Activated CD4-positive, alpha-beta T cell treated with anti-CD3 and anti-CD28 coated beads, Interleukin-2, amount 50 U/mL, for 4 hours (primary cell): ENCODE data around the gene ZNF469.

ENCODE experiments used
- DNase-seq, 2 experiments: peaks; one replicate each; pipeline ENCODE4 v3.0.0-alpha.2; 2020

Gene ZNF469

DNA sequence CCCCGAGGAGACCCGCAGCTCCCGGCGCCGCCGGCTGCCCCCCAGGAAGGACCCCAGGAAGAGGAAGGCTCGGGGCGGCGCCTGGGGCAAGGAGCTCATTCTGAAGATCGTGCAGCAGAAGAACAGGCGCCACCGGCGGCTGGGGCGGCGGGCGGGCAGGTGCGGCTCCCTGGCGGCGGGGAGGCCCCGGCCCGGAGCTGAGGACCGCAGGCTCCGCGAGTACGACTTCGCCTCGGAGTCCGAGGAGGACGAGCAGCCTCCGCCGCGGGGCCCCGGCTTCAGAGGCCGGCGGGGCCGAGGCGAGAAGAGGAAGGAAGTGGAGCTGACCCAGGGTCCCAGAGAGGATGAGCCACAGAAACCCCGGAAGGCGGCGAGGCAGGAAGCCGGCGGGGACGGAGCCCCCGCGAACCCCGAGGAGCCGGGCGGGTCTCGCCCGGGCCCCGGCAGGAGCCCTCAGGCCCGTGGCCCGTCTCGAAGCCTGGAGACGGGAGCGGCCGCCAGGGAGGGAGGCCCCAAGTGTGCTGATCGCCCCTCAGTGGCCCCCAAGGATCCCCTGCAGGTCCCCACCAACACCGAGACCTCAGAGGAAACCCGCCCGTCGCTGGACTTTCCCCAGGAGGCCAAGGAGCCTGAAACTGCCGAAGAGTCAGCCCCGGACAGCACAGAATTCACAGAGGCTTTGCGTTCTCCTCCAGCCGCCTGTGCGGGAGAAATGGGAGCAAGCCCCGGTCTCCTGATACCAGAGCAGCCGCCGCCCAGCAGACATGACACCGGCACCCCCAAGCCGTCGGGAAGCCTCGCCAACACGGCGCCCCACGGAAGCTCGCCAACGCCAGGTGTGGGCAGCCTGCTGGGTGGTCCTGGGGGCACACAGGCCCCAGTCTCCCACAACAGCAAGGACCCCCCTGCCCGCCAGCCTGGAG is 48.0 kb downstream of the ZNF469 start:
- peak; percentile 30 to 36 for DNase-seq

DNA sequence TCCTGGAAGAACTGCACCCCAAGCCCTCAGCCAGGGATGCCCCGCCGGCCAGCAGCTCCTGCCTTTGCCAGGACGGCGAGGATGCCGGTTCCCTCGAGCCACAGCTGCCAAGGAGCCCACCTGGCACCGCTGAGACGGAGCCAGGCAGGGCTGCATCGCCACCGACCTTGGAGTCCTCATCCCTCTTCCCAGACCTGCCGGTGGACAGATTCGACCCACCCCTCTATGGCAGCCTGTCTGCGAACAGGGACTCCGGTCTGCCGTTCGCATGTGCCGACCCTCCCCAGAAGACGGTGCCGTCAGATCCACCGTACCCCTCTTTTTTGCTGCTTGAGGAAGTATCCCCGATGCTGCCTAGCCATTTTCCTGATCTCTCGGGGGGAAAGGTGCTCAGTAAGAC is 48.9 kb downstream of the ZNF469 start:
- no peak for DNase-seq

DNA sequence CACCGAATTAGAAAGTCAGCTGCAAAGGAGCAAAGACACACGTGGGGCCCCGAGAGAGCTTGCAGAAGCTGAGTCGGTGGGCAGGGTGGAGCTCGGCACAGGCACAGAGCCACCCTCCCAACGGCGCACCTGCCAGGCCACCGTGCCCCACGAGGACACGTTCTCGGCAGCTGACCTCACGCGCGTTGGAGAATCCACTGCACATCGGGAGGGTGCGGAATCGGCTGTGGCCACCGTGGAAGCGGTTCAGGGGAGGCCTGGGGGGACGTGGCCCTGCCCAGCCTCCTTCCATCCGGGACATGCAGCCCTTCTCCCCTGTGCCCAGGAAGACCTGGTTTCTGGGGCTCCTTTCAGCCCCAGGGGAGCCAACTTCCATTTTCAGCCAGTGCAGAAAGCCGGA is 49.4 kb downstream of the ZNF469 start:
- no peak for DNase-seq
